GM23248 (cell line): ENCODE data around the gene IL36RN. TPM values are rescaled to one million over a fixed set of nuclear protein-coding genes. Genes with fewer than 3 reads are reported as not detected.

Source experiments
- DNase-seq: peaks from one replicate; pipeline ENCODE4 v3.0.0-alpha.2; 2015
- H2AFZ ChIP-seq: fragments of 200-600 bp; sonication (generic); 2 replicates; pipeline ENCODE4 v1.6.1; 2016; ENCODE audit warnings: antibody characterized with exemption
- H3F3A ChIP-seq: fragments of 200-600 bp; sonication (generic); 2 replicates; pipeline ENCODE4 v1.6.1; 2016; ENCODE audit warnings: mild to moderate bottlenecking, antibody characterized with exemption, mixed run types; ENCODE audit not compliant: insufficient read depth
- H3K27ac ChIP-seq: fragments of 200-600 bp; sonication (generic); 2 replicates; pipeline ENCODE4 v1.5.1; 2016; ENCODE audit warnings: mild to moderate bottlenecking
- H3K27me3 ChIP-seq: fragments of 200-600 bp; sonication (generic); replicated peaks from 2 replicates; pipeline ENCODE4 v1.6.1; 2016; ENCODE audit warnings: mild to moderate bottlenecking; ENCODE audit not compliant: insufficient read depth
- H3K36me3 ChIP-seq: fragments of 200-600 bp; sonication (generic); 2 replicates; pipeline ENCODE4 v1.6.1; 2016; ENCODE audit warnings: low read depth, mild to moderate bottlenecking
- H3K4me1 ChIP-seq: fragments of 200-600 bp; sonication (generic); 2 replicates; pipeline ENCODE4 v1.6.1; 2016; ENCODE audit warnings: mild to moderate bottlenecking; ENCODE audit not compliant: insufficient read depth
- H3K4me2 ChIP-seq: fragments of 200-600 bp; sonication (generic); one replicate; pipeline ENCODE4 v1.6.1; 2016; ENCODE audit warnings: mild to moderate bottlenecking; ENCODE audit not compliant: unreplicated experiment
- H3K4me3 ChIP-seq: fragments of 200-600 bp; sonication (generic); 2 replicates; pipeline ENCODE4 v1.5.1; 2016; ENCODE audit warnings: mild to moderate bottlenecking
- H3K79me2 ChIP-seq: fragments of 200-600 bp; sonication (generic); 2 replicates; pipeline ENCODE4 v1.6.1; 2016; ENCODE audit warnings: mild to moderate bottlenecking; ENCODE audit not compliant: insufficient read depth
- H3K9ac ChIP-seq: fragments of 200-600 bp; sonication (generic); 2 replicates; pipeline ENCODE4 v1.6.1; 2016; ENCODE audit warnings: mild to moderate bottlenecking
- H3K9me2 ChIP-seq: fragments of 200-600 bp; sonication (generic); 2 replicates; pipeline ENCODE4 v1.6.1; 2016; ENCODE audit warnings: mixed run types, mild to moderate bottlenecking, moderate library complexity; ENCODE audit not compliant: insufficient read depth
- H3K9me3 ChIP-seq: fragments of 200-600 bp; sonication (generic); one replicate; pipeline ENCODE4 v1.6.1; 2017; ENCODE audit warnings: low read depth
- H4K20me1 ChIP-seq: fragments of 200-600 bp; sonication (generic); 2 replicates; pipeline ENCODE4 v1.6.0; 2016; ENCODE audit not compliant: insufficient read depth
- EZH2 ChIP-seq: fragments of 200-600 bp; sonication (generic); IDR thresholded peaks from 2 replicates; pipeline ENCODE4 v1.6.1; 2018; ENCODE audit warnings: antibody characterized with exemption, mild to moderate bottlenecking; ENCODE audit not compliant: insufficient read depth, poor library complexity, severe bottlenecking
- EZH2phosphoT487 ChIP-seq: fragments of 200-600 bp; sonication (generic); IDR thresholded peaks from 2 replicates; pipeline ENCODE4 v1.6.1; 2018; ENCODE audit warnings: antibody characterized with exemption, moderate library complexity, mild to moderate bottlenecking, low read depth; ENCODE audit not compliant: insufficient read depth
- WGBS, 2 experiments: methylation state at CpG; one replicate each; pipeline ENCODE4 v1.1.6; 2015 to 2017; ENCODE audit warnings: low lambda C conversion rate in 2 of 2, low coverage in 1 of 2; ENCODE audit errors: missing lambda C conversion rate in 2 of 2; 5-methylcytosine and 5-hydroxymethylcytosine counted together
- in situ Hi-C: fragments of 300-500 bp; cut with MboI; formaldehyde crosslinking; loops from 2 replicates; pipeline ENCODE4 v1.15.0; 2020
- polyA plus RNA-seq: library from polyadenylated mRNA; unstranded; fragments of >200 nt; fragmentation: Nextera tagmentation; extraction: Ambion mirVana; gene quantifications from 2 replicates; pipeline ENCODE4 v1.2.1, GENCODE V29; 2016
- total RNA-seq: library from RNA; depleted of rRNA; stranded (reverse); fragments of >200 nt; shearing (Covaris generic); gene quantifications from 2 replicates; pipeline ENCODE4 v1.2.3, GENCODE V29; 2014

The IL36RN gene
- total and polyA plus RNA-seq, 2 experiments from 2014 or later: not detected

DNA sequence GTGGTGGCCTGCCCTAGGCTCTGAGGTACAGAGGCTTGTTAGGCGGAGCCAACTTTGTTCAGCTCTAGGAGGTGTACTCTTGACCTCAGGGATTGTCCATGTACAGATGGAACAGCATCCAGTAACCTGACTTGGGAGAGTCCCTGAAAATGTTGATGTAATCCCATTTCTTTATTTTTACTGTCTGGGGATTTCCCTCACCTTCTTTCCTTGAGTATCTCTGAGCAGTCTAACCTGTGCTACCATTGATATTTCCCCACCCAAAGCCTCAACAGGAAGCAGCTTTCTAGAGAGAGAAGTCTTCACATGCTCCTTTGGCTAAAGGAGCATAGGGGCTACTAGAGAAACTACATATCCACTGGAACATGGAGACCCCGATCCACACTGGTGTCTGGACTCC lies 43.3 kb upstream of the IL36RN start:
- Histone ChIP-seq H4K20me1 (no peaks in the 10 kb centered on the region), H3K27ac (no peak overlapping the region), H3K9me3 (no peaks in the 10 kb centered on the region), H3K4me3 (no peak overlapping the region), H3K4me2 (no peak overlapping the region), H3K27me3 (peaks cover 22% of the 10 kb centered on the region; the same call in 1 of the 2 replicates), H3K79me2 (no peaks in the 10 kb centered on the region), H3K36me3 (no peaks in the 10 kb centered on the region), H3K9ac (no peak overlapping the region), H2AFZ (no peak overlapping the region), H3K9me2 (no peaks in the 10 kb centered on the region), H3F3A (peaks cover 7% of the 10 kb centered on the region; the same call in 1 of the 2 replicates), H3K4me1 (peaks cover 7% of the 10 kb centered on the region; the same call in 1 of the 2 replicates)
- TF ChIP-seq EZH2 (no peak), EZH2phosphoT487 (no peak)
- DNase-seq: no peak
- 45 to 49% methylated on average over 2 of the region's 2 CpGs for WGBS, 2 experiments
- in situ Hi-C loops: no loop called here

DNA sequence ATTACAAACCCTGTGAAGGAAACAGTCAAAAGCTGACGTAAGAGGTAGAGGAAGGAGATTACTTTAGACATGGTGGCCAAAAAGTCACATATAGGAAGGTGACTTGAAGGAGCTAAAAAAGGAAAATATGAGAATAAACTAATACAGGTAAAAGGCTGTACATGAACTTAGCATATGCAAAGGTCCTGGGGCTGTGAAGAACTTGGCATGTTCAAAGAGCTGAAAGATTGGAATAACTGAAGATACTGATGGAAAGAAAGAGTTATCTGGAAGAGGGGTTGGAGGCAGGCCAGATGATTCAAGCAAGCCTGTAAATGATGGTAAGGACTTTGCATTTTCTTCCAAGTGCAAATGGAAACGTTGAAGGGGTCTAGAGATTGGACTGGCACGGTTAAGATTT lies 40.5 kb upstream of the IL36RN start:
- in situ Hi-C loops: no loop called here
- H3K27ac ChIP-seq: no peak overlapping the region
- no peaks in the 10 kb centered on the region for H3K9me3 ChIP-seq
- TF ChIP-seq EZH2 (no peak), EZH2phosphoT487 (no peak)
- H3F3A ChIP-seq: no peaks in the 10 kb centered on the region
- H3K79me2 ChIP-seq: no peaks in the 10 kb centered on the region
- no peaks in the 10 kb centered on the region for H3K36me3 ChIP-seq
- no peaks in the 10 kb centered on the region for H4K20me1 ChIP-seq
- no peak overlapping the region for H2AFZ ChIP-seq
- H3K9ac ChIP-seq: no peak overlapping the region
- WGBS, 2 experiments: 22 to 36% methylated on average over 3 of the region's 3 CpGs
- H3K4me2 ChIP-seq: no peak overlapping the region
- no peak for DNase-seq
- H3K27me3 ChIP-seq: peaks cover 42% of the 10 kb centered on the region
- no peaks in the 10 kb centered on the region for H3K9me2 ChIP-seq
- H3K4me1 ChIP-seq: no peaks in the 10 kb centered on the region
- H3K4me3 ChIP-seq: no peak overlapping the region

- H2AFZ ChIP-seq: no peak overlapping the region
- TF ChIP-seq EZH2 (no peak), EZH2phosphoT487 (no peak)
- H3K4me1 ChIP-seq: no peaks in the 10 kb centered on the region
- H3K4me3 ChIP-seq: no peak overlapping the region
- H3K27ac ChIP-seq: no peak overlapping the region
- no peaks in the 10 kb centered on the region for H3K36me3 ChIP-seq
- H3K9me3 ChIP-seq: no peaks in the 10 kb centered on the region
- H4K20me1 ChIP-seq: no peaks in the 10 kb centered on the region
- no peak for DNase-seq
- no peak overlapping the region for H3K4me2 ChIP-seq
- H3K79me2 ChIP-seq: no peaks in the 10 kb centered on the region
- WGBS, 2 experiments: 17% methylated on average over 4 of the region's 4 CpGs
- H3K9me2 ChIP-seq: no peaks in the 10 kb centered on the region
- in situ Hi-C loops: no loop called here
- no peaks in the 10 kb centered on the region for H3F3A ChIP-seq
- no peak overlapping the region for H3K9ac ChIP-seq
- peaks cover 65% of the 10 kb centered on the region for H3K27me3 ChIP-seq
Measured at GRCh38 chr2:113021312-113021711, 37.7 kb upstream of the IL36RN start.

GRCh38 chr2:113024764-113025163 lies 34.2 kb upstream of the IL36RN start:
- no peak for DNase-seq
- Histone ChIP-seq H3K9me2 (no peaks in the 10 kb centered on the region), H2AFZ (no peak overlapping the region), H3F3A (no peaks in the 10 kb centered on the region), H3K27me3 (peaks cover 84% of the 10 kb centered on the region), H3K79me2 (no peaks in the 10 kb centered on the region), H3K4me1 (no peaks in the 10 kb centered on the region), H3K9me3 (no peaks in the 10 kb centered on the region), H3K4me2 (no peak overlapping the region), H3K27ac (no peak overlapping the region), H3K4me3 (no peak overlapping the region), H3K36me3 (no peaks in the 10 kb centered on the region), H3K9ac (no peak overlapping the region), H4K20me1 (no peaks in the 10 kb centered on the region)
- in situ Hi-C loops: no loop called here
- 34 to 37% methylated on average over 2 of the region's 2 CpGs for WGBS, 2 experiments
- TF ChIP-seq EZH2phosphoT487 (no peak), EZH2 (no peak)

- no peaks in the 10 kb centered on the region for H3K36me3 ChIP-seq
- no peaks in the 10 kb centered on the region for H3K9me2 ChIP-seq
- H3K4me1 ChIP-seq: no peaks in the 10 kb centered on the region
- no peak for TF ChIP-seq EZH2phosphoT487
- no peak for TF ChIP-seq EZH2
- 12 to 16% methylated on average over 2 of the region's 2 CpGs for WGBS, 2 experiments
- DNase-seq: no peak
- H3K27ac ChIP-seq: no peak overlapping the region
- no peak overlapping the region for H3K9ac ChIP-seq
- no peaks in the 10 kb centered on the region for H4K20me1 ChIP-seq
- no peaks in the 10 kb centered on the region for H3F3A ChIP-seq
- no peak overlapping the region for H3K4me3 ChIP-seq
- H3K79me2 ChIP-seq: no peaks in the 10 kb centered on the region
- peaks cover 89% of the 10 kb centered on the region for H3K27me3 ChIP-seq
- no peaks in the 10 kb centered on the region for H3K9me3 ChIP-seq
- no peak overlapping the region for H2AFZ ChIP-seq
- in situ Hi-C loops: no loop called here
- H3K4me2 ChIP-seq: no peak overlapping the region
Measured at GRCh38 chr2:113025737-113026136, 33.3 kb upstream of the IL36RN start.
